GM19099 (cell line): ENCODE results near the gene DENND1A.

ENCODE experiments used
- POLR2A ChIP-seq: IDR thresholded peaks from 3 replicates; pipeline ENCODE4 v1.6.1; 2011; ENCODE audit warnings: low read depth; ENCODE audit not compliant: insufficient read length; ENCODE audit errors: extremely low read depth

The DENND1A gene

GRCh38 chr9:123789554-123790292 is 140.2 kb downstream of the DENND1A start:
- TF ChIP-seq POLR2A, result no peak

GRCh38 chr9:123787416-123787815 is 142.5 kb downstream of the DENND1A start:
- TF ChIP-seq POLR2A, result no peak

GRCh38 chr9:123784518-123784917 is 145.4 kb downstream of the DENND1A start:
- TF ChIP-seq POLR2A, result no peak

GRCh38 chr9:123778232-123778902 is 151.6 kb downstream of the DENND1A start:
- TF ChIP-seq POLR2A, result no peak

GRCh38 chr9:123776708-123777537 is 153.0 kb downstream of the DENND1A start:
- TF ChIP-seq POLR2A, result no peak

- no peak for TF ChIP-seq POLR2A
Observed at GRCh38 chr9:123775289-123776284, 154.3 kb downstream of the DENND1A start.

GRCh38 chr9:123773783-123774182 is 156.1 kb downstream of the DENND1A start:
- no peak for TF ChIP-seq POLR2A

GRCh38 chr9:123772967-123773366 is 157.0 kb downstream of the DENND1A start:
- TF ChIP-seq POLR2A, result no peak

GRCh38 chr9:123772374-123772773 is 157.6 kb downstream of the DENND1A start:
- TF ChIP-seq POLR2A, result no peak

- no peak for TF ChIP-seq POLR2A
Observed at GRCh38 chr9:123771690-123772089, 158.2 kb downstream of the DENND1A start.

GRCh38 chr9:123769719-123770118 is 160.2 kb downstream of the DENND1A start:
- no peak for TF ChIP-seq POLR2A

GRCh38 chr9:123763910-123764588 is 165.9 kb downstream of the DENND1A start:
- no peak for TF ChIP-seq POLR2A

- TF ChIP-seq POLR2A, result no peak
Observed at GRCh38 chr9:123761905-123762605, 167.9 kb downstream of the DENND1A start.
